ENCODE measurements around the gene ACVR2A. TPM values are rescaled to one million over a fixed set of nuclear protein-coding genes. Genes with fewer than 3 reads are reported as not detected.
A peak's percentile ranks its signal among the peaks of the same experiment; 100 is the strongest.

The ACVR2A gene
- 36.8 and 39.4 TPM in 2 replicates for total RNA-seq

- DNase-seq (ENCODE audit: insufficient read length, low spot score, missing footprints) = peak; percentile 94
- Histone ChIP-seq H3K4me3 (ENCODE audit: insufficient read depth, low read length) (peak within 1 kb of the TSS; percentile 87), H3K27ac (ENCODE audit: low read depth, low read length) (peak within 1 kb of the TSS; percentile 77), H3K36me3 (ENCODE audit: insufficient read depth, low read length) (no peaks in the 10 kb centered on the region), H4K20me1 (ENCODE audit: insufficient read depth, low read length) (peaks cover 30% of the 10 kb centered on the region), H3K79me2 (ENCODE audit: insufficient read depth, low read length) (peaks cover 43% of the 10 kb centered on the region), H2AFZ (ENCODE audit: low read length) (peak within 1 kb of the TSS; percentile 93), H3K4me1 (ENCODE audit: insufficient read depth, low read length) (peaks cover 13% of the 10 kb centered on the region), H3K27me3 (ENCODE audit: insufficient read depth, low read length) (peaks cover 9% of the 10 kb centered on the region), H3K4me2 (ENCODE audit: insufficient read depth, low read length) (peak within 1 kb of the TSS; percentile 99), H3K9me3 (ENCODE audit: low read depth, low read length) (no peaks in the 10 kb centered on the region)
- TF ChIP-seq CTCF (IDR thresholded peaks at IDR 0.05; ENCODE audit: extremely low read depth, low read depth, low read length) = no peak
Observed at GRCh38 chr2:147844697-147845410, at the start of gene ACVR2A. Gene ACVR2A, plus strand, starts transcription at chr2:147845029. Its CDS starts 124 bp downstream, at chr2:147845153.

- Histone ChIP-seq H3K36me3 (ENCODE audit: insufficient read depth, low read length) (no peaks in the 10 kb centered on the region), H3K27ac (ENCODE audit: low read depth, low read length) (no peak overlapping the region), H3K4me1 (ENCODE audit: insufficient read depth, low read length) (no peaks in the 10 kb centered on the region), H3K4me2 (ENCODE audit: insufficient read depth, low read length) (no peak overlapping the region), H3K79me2 (ENCODE audit: insufficient read depth, low read length) (no peaks in the 10 kb centered on the region), H3K27me3 (ENCODE audit: insufficient read depth, low read length) (no peaks in the 10 kb centered on the region), H3K4me3 (ENCODE audit: insufficient read depth, low read length) (no peak overlapping the region), H4K20me1 (ENCODE audit: insufficient read depth, low read length) (no peaks in the 10 kb centered on the region), H3K9me3 (ENCODE audit: low read depth, low read length) (no peaks in the 10 kb centered on the region), H2AFZ (ENCODE audit: low read length) (no peak overlapping the region)
- TF ChIP-seq CTCF (IDR thresholded peaks at IDR 0.05; ENCODE audit: extremely low read depth, low read depth, low read length) = no peak
- DNase-seq (ENCODE audit: insufficient read length, low spot score, missing footprints) = no peak
Observed at GRCh38 chr2:147800316-147800715, 44.5 kb upstream of the ACVR2A start.

DNA sequence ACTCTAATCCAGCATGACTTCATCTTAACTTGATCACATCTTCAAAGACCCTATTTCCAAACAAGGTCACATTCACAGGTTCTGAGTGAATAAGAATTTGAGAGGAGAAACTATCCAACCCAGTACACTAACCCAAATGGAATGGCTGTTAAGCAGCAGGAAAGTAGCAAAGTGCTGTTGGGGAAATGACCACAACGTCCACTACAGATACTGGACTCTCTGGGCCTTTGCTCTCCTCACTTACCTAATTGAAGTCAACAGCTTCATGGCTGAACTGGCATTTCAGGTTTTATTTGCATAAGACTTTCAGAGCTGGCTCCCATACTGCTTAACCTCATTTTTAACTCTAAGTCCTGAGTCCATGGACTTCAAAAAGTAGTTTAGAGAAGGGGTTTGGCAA is 38.0 kb upstream of the ACVR2A start:
- Histone ChIP-seq H4K20me1 (ENCODE audit: insufficient read depth, low read length) (no peaks in the 10 kb centered on the region), H3K36me3 (ENCODE audit: insufficient read depth, low read length) (no peaks in the 10 kb centered on the region), H2AFZ (ENCODE audit: low read length) (no peak overlapping the region), H3K4me3 (ENCODE audit: insufficient read depth, low read length) (no peak overlapping the region), H3K27me3 (ENCODE audit: insufficient read depth, low read length) (no peaks in the 10 kb centered on the region), H3K4me1 (ENCODE audit: insufficient read depth, low read length) (no peaks in the 10 kb centered on the region), H3K27ac (ENCODE audit: low read depth, low read length) (no peak overlapping the region), H3K4me2 (ENCODE audit: insufficient read depth, low read length) (no peak overlapping the region), H3K9me3 (ENCODE audit: low read depth, low read length) (no peaks in the 10 kb centered on the region), H3K79me2 (ENCODE audit: insufficient read depth, low read length) (no peaks in the 10 kb centered on the region)
- DNase-seq (ENCODE audit: insufficient read length, low spot score, missing footprints) = no peak
- TF ChIP-seq CTCF (IDR thresholded peaks at IDR 0.05; ENCODE audit: extremely low read depth, low read depth, low read length) = no peak

DNA sequence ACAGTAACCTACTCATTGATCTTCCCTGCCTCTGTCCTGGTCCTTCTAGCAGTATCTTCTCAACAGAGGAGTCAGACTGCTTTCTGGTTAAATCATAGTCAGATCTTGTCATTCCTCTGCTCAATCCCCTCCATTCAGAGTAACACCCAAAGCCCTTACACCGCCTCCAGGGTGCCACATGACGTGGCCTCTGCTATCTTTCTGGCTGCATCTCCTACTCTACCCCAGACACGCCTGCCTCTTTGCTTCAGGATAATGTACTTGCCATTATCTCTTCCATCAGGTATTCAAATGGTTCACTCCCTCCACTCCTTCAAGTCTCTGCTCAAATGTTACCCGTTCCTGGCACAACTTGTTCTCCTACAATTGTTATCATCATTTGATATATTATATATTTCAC is 36.3 kb upstream of the ACVR2A start:
- H3K4me2 ChIP-seq (ENCODE audit: insufficient read depth, low read length) = no peak overlapping the region
- H3K4me1 ChIP-seq (ENCODE audit: insufficient read depth, low read length) = no peaks in the 10 kb centered on the region
- H3K27me3 ChIP-seq (ENCODE audit: insufficient read depth, low read length) = no peaks in the 10 kb centered on the region
- H2AFZ ChIP-seq (ENCODE audit: low read length) = no peak overlapping the region
- H4K20me1 ChIP-seq (ENCODE audit: insufficient read depth, low read length) = no peaks in the 10 kb centered on the region
- H3K4me3 ChIP-seq (ENCODE audit: insufficient read depth, low read length) = no peak overlapping the region
- no peaks in the 10 kb centered on the region for H3K9me3 ChIP-seq (ENCODE audit: low read depth, low read length)
- no peak for DNase-seq (ENCODE audit: insufficient read length, low spot score, missing footprints)
- no peaks in the 10 kb centered on the region for H3K79me2 ChIP-seq (ENCODE audit: insufficient read depth, low read length)
- TF ChIP-seq CTCF (IDR thresholded peaks at IDR 0.05; ENCODE audit: extremely low read depth, low read depth, low read length) = no peak
- no peak overlapping the region for H3K27ac ChIP-seq (ENCODE audit: low read depth, low read length)
- H3K36me3 ChIP-seq (ENCODE audit: insufficient read depth, low read length) = no peaks in the 10 kb centered on the region

All from osteoblast (primary cell).